CD4-positive, alpha-beta T cell treated with Interleukin-1 beta for 1 hour (primary cell): ENCODE measurements around the gene MRM3.
A peak's percentile ranks its signal among the peaks of the same experiment; 100 is the strongest.
"Not testable (repeated sequence)": the region's sequence is repeated elsewhere in the genome, so short reads cannot be mapped to it uniquely, and the experiment has no call there.

Source experiments
- DNase-seq, 2 donors: peaks; one replicate each; pipeline ENCODE4 v3.0.0-alpha.2; 2020 to 2022

Gene MRM3

DNA sequence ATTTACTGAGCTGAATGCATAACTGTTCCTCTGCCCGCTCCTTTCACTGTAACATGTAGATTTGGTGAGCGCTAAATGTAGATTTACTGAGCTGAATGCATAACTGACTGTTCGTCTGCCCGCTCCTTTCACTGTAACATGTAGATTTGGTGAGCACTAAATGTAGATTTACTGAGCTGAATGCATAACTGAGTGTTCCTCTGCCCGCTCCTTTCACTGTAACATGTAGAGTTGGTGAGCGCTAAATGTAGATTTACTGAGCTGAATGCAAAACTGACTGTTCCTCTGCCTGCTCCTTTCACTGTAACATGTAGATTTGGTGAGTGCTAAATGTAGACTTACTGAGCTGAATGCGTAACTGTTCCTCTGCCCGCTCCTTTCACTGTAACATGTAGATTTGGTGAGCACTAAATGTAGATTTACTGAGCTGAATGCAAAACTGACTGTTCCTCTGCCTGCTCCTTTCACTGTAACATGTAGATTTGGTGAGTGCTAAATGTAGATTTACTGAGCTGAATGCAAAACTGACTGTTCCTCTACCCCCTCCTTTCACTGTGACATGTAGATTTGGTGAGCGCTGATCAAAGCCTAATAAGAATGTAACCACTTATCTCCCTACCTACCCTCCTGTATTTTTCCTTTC is 26.7 kb upstream of the MRM3 start:
- DNase-seq = not testable (repeated sequence)

- DNase-seq = not testable (repeated sequence)
Observed at GRCh38 chr17:756010-756567, 26.1 kb upstream of the MRM3 start.

GRCh38 chr17:759964-760363 is 22.2 kb upstream of the MRM3 start:
- DNase-seq = no peak

DNA sequence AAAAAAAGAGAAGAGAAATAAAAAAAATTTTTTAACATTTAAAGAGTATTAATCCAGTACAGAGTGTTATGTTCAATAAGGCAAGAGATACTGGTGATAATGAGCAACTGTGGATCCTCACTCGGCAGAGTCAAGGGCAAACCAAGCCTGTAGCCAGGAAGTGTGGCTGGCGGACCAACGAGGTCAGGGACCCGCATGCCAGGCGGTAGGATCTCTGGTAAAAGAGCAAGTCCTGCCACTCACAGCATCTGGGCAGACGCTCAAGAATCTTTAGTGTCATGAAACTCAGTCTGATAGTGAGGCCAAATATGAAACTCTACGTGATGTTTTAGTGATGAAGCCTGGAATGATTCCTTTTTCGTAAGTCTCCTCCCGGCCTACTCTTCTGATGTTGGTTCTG is 21.8 kb upstream of the MRM3 start:
- no peak for DNase-seq

DNA sequence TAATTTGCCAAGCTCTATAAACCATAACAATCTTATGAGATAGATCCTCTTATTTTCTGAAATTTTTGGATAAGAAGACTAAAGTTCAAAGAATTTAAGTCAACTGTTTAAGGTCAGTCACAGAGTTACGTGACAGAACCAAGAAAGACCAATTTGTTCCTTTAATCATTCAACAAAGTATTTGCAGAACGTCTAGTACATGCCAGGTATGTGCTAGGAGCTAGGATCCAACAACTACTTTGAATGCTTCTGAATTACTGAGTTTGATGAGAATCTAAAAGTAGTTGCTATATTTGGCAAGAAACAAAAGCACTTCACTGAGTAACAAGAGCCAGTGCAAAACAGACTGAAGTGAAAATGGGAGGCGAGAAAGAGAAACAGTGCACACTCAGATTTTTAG is 15.1 kb upstream of the MRM3 start:
- no peak for DNase-seq

DNA sequence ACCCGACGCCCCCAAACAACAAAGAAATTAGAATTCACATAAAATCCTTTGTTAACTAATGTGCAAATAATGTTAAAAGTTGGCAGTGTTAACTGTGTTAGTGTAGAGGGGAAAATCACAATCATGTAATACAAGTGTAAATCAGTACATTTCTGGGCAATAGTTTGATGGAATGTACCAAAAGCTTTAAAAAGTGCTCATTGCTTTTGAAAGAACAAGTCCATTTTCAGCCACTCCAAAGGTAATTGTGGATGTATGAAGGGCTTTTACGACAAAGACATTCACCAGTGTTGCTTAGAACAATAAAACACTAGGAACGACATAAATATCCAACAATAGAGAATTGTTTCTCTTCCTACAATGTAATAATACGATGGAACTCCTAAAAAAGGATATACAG is 9.1 kb upstream of the MRM3 start:
- DNase-seq = no peak

DNA sequence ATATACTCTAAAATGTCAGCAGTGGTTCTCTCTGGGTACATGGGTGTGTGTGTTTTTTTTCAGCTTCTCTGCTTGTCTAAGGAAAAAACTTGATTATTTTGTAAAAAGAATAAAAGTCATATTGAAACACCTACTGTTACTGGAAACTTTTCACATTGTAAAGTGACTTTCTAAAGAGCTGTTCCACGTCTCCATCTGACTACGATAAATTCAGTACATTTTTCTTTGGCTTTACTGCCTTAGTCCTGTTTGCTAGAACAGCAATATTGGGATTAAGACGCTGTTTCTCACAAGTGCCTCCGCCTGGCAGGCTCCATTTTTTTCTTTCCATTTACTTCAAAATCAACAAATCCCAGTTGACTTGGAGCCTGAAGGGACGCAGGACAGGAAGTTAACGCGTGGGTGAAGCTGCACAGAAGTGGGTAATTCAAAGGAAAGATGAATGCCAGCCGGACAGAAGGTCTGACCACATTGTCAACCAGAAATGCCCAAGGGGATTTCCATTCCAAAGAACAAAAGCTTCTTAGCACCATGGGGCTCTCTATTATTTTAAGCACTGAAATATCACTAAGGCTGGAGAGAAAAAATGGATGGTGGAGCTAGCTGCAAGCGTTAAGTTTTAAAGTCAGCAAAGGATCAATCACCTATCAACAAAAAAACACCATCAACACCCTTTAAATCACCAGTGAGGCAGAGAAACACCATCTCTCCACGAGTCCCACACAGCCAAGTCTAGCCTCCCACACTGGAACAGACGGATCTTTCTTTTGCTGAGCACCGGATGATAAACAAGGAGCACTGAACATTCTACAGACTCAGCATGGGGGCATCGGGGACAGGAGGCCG is 8.5 kb upstream of the MRM3 start:
- DNase-seq = no peak

GRCh38 chr17:774313-774584 is 7.9 kb upstream of the MRM3 start:
- DNase-seq = no peak

GRCh38 chr17:778096-778495 is 4.1 kb upstream of the MRM3 start:
- no peak for DNase-seq

DNA sequence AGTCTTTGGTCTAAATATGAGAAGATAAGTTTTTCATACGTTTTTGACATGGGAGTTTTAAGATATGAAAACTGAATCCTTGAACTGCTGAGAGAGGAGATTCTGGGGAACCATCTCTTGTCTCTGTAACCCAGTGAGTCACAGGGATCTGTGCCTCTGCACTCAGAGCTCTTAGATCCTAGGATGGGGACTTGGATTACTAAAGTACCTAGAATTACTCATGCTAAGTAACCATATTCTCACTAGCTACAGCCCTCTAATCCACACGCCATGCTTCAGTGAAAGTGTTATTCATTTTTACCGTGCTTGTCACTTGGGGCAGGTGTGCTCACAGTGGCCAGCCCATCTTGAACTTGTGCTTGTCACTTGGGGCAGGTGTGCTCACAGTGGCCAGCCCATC is 2.0 kb downstream of the MRM3 start:
- no peak for DNase-seq

GRCh38 chr17:785901-786300 is 3.7 kb downstream of the MRM3 start:
- not testable (repeated sequence) for DNase-seq

DNA sequence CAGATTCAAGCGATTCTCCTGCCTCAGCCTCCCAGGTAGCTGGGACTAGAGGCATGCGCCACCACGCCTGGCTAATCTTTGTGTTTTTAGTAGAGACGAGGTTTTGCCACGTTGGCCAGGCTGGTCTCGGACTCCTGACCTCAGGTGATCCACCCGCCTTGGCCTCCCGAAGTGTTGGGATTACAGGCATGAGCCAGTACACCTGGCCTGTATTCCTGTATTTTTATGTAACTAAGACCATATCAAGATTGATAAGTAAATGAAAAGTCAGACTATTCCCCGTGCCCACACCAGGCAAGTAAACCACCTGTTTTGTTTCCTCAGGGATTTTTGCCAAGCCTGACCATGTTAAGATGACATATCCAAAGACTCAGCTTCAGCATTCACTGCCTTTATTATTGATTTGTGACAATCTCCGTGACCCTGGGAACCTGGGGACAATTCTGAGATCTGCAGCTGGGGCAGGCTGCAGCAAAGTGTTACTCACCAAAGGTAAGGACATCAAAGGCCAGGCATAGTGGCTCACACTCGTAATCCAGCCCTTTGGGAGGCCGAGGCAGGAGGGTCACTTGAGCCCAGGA is 5.6 kb downstream of the MRM3 start:
- DNase-seq = no peak

DNA sequence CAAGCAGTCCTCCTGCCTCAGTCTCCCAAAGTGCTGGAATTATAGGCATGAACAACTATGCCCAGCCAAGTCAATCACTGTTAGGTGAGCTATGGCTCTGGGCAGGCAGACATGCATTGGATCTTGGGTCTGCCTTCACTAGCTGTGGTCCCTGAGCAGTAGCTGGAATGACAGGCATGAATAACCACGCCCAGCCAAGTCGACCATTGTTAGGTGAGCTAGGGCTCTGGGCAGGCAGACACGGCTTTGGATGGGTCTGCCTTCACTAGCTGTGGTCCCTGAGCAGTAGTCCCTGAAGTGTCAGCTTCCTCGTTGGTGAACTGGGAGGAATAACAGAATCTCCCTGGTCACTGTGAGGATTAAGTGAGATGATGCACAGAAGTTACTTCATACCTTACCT is 6.4 kb downstream of the MRM3 start:
- no peak for DNase-seq

DNA sequence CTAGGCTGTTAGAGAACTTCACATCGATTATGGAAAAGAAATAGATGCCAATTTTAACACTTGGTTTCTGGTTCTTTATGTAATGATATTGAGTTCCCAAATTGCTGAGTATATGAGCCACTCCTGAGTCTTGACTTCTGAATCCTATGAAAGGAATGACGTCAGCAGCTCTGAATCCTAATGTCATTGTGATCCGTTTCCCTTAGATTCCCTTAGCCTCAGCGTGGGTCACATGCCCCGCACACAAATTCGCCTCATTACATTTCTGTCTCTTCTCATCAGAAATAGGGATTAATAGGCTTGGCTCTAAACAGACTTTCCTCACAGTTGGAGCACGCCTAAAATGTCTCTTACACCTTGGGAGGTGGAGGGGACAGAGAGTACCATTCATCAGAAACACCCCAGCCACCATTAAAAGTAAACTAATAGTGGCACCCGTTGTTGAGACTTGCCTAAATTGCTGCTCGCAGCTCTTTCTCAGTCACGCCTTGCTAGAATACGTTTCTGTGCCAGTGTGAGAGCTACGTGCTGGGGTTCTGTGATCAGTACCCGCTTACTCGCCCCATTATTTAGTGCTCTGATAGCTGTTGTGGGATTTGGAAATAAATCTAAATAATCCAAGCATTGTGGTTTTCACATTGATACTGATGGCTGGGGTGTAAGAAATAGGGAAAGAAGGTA is 7.1 kb downstream of the MRM3 start:
- no peak for DNase-seq

DNA sequence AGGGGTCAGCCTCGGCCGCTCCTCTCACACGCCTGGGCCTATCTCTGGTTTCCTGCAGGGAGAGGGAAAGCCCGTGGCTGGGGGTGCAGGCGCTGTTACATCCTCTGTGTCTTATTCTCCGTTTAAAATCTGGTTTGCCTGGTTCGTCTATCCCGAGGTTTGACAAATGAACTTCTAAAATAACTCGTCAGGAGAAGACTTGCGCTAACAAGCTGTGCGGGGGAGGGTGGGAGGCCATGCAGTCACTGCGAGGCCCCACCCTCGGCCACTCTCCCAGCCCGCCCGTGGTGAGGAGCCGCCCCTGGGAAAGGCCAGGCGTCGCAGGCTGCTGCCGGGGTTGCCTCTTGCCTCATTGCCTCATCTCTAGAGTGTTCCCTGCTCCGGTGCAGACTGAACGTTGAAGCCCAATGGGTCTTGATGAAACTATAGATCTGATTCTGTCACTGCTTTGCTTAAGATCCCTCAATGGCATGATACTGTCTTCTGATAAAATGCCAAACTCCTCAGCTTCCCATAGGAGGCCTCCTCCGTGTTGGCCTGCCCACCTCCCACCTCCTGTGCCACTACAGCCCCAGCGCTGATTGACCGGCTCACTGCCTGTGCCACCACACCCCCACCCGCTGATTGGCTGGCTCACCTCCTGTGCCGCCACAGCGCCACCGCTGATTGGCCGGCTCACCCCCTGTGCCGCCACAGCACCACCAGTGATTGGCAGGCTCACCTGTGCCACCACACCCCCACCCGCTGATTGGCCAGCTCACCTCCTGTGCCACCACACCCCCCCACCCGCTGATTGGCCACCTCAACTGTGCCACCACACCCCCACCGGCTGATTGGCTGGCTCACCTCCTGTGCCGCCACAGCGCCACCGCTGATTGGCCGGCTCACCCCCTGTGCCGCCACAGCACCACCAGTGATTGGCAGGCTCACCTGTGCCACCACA is 8.0 kb downstream of the MRM3 start:
- not testable (repeated sequence) for DNase-seq

GRCh38 chr17:790874-791247 is 8.7 kb downstream of the MRM3 start:
- DNase-seq = not testable (repeated sequence)

- DNase-seq = no peak
Observed at GRCh38 chr17:791829-792228, 9.7 kb downstream of the MRM3 start.

DNA sequence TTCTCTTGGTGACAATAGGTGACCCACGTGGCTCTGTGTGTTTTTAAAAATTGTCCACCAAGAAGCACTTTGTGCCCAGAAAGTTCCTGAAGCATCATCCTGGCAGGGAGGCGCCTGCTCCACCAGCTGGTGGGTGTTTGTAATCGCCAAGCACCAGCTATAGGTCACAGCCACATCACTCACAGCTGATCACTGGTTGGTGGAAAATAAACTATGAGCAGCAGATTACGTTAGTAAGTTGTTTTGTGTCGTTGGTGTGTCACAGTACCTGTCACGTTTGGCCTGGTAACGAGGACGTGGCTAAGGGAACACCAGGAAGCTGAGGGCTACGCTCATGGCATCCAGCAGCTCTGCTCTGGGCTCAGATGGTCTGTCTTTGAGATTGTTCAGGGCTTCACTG is 10.1 kb downstream of the MRM3 start:
- DNase-seq = no peak

GRCh38 chr17:794876-795275 is 12.7 kb downstream of the MRM3 start:
- DNase-seq = peak; percentile 34 to 37

- no peak for DNase-seq
Observed at GRCh38 chr17:795276-795675, 13.1 kb downstream of the MRM3 start.

GRCh38 chr17:795721-796120 is 13.6 kb downstream of the MRM3 start:
- no peak for DNase-seq

DNA sequence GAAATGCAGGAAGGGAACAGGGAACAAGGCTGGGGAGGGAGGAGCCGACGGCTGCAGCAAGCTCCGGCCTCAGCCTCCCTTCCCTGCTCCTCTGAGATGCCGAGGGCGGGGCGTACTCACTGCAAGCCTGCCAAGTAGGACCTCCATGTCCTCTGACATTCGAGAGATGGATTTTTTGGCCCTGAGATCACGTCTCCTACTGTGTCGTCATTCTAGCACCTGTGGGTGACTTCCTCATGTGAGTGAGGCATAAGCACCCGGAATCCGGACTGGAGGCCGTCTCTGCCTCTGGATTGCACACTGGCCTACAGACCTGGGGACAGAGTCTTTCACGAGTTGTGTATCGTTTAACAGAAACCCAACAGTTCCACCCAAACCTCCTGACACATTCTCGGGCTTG is 14.5 kb downstream of the MRM3 start:
- DNase-seq = no peak
